GM18502 (cell line): ENCODE results near the gene ATP9A.
"Not testable (repeated sequence)": the region's sequence is repeated elsewhere in the genome, so short reads cannot be mapped to it uniquely, and the experiment has no call there.

Experiments used
- ATAC-seq: cut with Tn5 transposase; IDR thresholded peaks from one replicate; pipeline ENCODE4 v1.9.1; 2021; ENCODE audit warnings: mild to moderate bottlenecking; ENCODE audit not compliant: unreplicated experiment, poor library complexity

The ATP9A gene

GRCh38 chr20:51767867-51768758, at the start of gene ATP9A:
Gene ATP9A (minus strand): TSS chr20:51768390. CDS start chr20:51768369, 21 bp downstream.
- ATAC-seq: no peak

GRCh38 chr20:51816856-51817255, 48.7 kb upstream of the ATP9A start:
- ATAC-seq: not testable (repeated sequence)

GRCh38 chr20:51815383-51816076, 47.3 kb upstream of the ATP9A start:
- ATAC-seq: no peak

DNA sequence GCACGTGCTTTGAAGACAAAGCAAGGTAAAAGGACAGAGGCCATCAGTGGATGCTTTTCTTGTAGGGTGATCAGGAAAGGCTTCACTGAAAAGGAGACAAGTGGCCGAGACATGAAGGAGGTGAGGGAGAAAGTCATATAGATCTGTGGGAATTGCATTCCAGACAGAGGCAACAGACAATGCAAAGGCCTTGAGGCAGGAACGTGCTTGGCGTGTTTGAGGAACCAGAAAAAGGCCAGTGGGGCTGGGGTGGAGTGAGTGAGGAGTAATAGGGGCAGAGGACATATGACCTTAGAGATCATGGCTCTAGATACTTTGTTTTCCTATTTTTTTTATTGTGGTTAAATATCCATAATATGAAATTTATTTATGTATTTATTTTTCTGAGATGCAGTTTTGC, 44.7 kb upstream of the ATP9A start:
- ATAC-seq: no peak

DNA sequence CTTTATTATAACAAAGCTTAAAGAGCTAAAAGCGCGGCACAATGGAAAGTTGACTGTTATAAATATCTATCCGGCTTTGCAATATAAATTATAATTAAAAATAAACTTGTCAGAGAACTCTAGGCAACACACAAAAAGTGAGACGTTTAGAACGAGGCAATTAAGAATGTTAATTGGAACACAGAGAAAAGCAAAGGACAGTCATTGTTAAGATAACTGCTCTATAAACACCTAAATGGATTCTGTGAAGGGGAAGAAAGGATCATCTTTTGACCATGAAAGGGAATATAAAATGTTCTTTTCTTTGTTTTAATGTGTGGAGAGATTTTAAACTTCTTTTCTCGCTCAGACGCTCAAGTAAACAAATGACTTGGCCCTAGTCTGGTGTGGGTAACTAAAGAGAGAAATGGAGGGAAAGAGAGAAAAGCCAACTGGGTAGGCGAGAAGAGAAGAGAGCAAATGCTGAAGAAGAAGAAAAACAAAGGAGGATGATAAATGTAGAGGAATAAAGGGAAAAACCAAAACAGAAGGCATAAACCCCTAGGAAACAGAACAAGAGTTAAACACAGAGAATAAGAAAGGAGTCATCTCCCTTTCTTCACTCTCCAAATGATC, 43.4 kb upstream of the ATP9A start:
- ATAC-seq: no peak

- no peak for ATAC-seq
Measured at GRCh38 chr20:51811042-51811355, 42.8 kb upstream of the ATP9A start.

- ATAC-seq: no peak
Measured at GRCh38 chr20:51810155-51811041, 42.2 kb upstream of the ATP9A start.

GRCh38 chr20:51807720-51808250, 39.6 kb upstream of the ATP9A start:
- no peak for ATAC-seq

DNA sequence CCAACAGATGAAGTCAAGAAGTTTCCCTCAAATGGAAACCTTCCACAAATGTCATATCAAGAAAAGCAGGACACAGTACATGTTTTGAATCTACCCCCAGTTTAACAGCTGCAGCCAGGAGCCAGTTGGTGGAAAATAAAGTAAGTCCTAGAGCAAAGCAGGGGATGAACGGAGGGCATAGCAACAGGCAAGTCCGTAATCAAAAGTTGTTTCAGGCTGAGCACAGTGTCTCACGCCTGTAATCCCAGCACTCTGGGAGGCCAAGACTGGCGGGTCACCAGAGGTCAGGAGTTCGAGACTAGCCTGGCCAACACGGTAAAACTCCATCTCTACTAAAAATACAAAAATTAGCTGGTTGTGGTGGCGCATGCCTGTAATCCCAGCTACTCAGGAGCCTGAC, 36.6 kb upstream of the ATP9A start:
- no peak for ATAC-seq

DNA sequence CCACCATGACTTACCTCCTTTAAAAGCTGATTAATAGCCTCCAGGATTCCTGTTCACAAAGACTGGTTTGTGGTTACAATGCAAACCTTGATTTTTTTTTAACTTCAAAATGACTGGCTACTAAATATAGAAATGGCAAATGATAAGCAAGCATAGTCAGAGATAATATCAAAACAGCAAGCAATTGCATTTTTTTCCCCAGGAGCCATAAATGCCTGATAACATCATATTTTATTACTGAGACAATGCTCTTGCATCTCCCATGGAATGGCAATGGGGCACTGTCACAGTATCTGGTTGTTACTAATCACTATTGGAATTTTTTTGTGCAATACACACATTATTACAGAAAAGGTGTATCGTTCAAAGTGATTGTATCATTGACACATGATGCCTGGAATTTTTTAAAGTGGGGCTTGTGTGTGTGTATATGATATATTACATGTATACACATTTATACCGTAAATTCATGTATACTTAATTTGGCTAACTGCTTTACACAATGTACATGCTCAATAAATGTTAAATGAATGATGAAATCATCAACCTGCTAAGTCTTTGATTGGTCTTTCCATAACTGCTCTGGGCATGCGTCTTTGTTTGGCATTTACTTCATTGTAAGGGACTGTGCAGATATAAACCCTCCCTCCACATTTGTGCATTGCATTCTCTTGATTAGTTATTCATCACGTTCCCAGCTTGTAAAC, 35.1 kb upstream of the ATP9A start:
- no peak for ATAC-seq

DNA sequence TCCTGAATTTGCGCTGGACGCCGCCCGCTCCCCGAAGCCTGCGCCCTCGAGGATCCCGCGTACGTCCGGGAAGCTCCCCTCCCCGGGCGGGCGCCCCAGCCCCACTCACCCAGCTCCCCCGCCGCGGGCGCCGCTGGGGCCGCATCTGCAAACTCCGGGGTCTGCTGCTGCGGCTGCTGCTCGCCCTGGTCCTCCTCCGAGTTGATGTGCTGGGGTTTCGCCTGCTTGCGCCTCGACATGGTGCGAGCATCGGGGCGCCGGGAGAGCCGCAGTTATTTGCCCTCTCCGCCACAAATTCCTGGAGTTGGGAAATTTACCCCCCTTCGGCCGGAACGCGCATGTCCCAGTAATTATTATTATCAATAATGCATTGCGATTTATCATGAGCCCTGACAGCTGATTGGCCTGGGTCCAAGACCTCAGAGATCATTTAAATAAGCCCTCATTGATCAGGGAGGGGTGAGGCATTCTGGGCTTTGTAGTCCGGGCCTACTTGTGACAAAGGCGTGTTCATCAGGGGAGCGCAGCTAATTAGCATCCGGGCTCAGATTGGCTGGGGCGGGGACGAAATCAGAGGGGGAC, 34.1 kb upstream of the ATP9A start, which contains the start of gene SALL4:
Gene SALL4 (minus strand): TSS at position 352 of the 582 bp plus-strand sequence. CDS start 113 bp downstream, at position 239.
- no peak for ATAC-seq

DNA sequence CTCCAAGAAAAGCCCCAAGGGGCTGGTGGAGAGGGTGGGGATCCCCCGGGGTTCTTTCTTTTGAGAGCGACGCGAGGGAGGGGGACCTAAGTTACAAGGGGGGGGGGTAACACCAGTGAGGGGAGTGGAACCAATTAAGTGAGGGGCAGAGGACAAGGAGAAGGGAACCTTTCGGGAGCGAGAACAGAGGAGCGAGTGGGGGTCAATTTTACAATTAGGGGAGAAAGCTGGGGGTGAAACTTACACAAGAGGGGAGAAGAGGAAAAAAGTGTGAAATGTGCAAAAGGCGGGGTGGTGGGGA, 33.6 kb upstream of the ATP9A start:
- no peak for ATAC-seq

GRCh38 chr20:51801122-51801822, 33.1 kb upstream of the ATP9A start:
- ATAC-seq: no peak

- ATAC-seq: no peak
Measured at GRCh38 chr20:51800872-51801121, 32.6 kb upstream of the ATP9A start.

- peak; percentile 50 for ATAC-seq
Measured at GRCh38 chr20:51800060-51800871, 32.1 kb upstream of the ATP9A start.

DNA sequence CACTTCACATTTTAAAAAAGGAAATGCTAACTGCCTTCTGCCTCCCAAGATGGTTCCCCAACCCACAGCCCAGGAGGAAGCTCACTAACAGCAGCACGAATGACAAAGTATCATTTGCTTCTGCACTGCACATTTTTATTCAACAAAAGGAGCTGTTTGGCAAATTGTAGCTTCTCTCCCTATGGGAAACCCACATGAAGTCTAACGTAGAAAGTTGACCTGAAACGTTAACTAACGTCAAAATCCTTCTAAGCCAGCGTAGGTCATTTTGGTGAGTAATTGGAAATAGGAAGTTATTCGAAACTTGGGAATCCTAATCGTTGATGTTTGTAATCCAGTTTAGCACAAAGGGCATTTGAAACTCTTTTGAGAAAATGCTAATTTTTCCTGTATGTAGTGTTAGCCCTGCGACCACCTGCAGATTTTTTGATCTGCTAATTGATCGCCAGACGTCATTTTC, 31.2 kb upstream of the ATP9A start:
- no peak for ATAC-seq

- ATAC-seq: no peak
Measured at GRCh38 chr20:51797357-51798025, 29.3 kb upstream of the ATP9A start.
